GM23338 (cell line): ENCODE data around the gene USP35. TPM values are rescaled to one million over a fixed set of nuclear protein-coding genes. Genes with fewer than 3 reads are reported as not detected.

Experiments used
- ATAC-seq: fragments of 200-7000 bp; cut with Tn5 transposase; 3 replicates; pipeline ENCODE4 v1.9.1; 2020
- DNase-seq: peaks from one replicate; pipeline ENCODE4 v3.0.0-alpha.2; 2015; ENCODE audit warnings: low spot score
- H2AFZ ChIP-seq: fragments of 200-600 bp; sonication (generic); 2 replicates; pipeline ENCODE4 v1.8.0; 2016; ENCODE audit warnings: antibody characterized with exemption, mild to moderate bottlenecking, moderate library complexity
- H3F3A ChIP-seq: fragments of 200-600 bp; sonication (generic); replicated peaks from 2 replicates; pipeline ENCODE4 v1.8.0; 2017; ENCODE audit warnings: antibody characterized with exemption, mixed run types, low read depth
- H3K27ac ChIP-seq: fragments of 200-600 bp; sonication (generic); 2 replicates; pipeline ENCODE4 v1.6.1; 2016; ENCODE audit warnings: low read depth
- H3K27me3 ChIP-seq: fragments of 200-600 bp; sonication (generic); 2 replicates; pipeline ENCODE4 v1.8.0; 2016; ENCODE audit warnings: mild to moderate bottlenecking, mixed run types, moderate library complexity; ENCODE audit not compliant: insufficient read depth
- H3K36me3 ChIP-seq: fragments of 200-600 bp; sonication (generic); 2 replicates; pipeline ENCODE4 v1.8.0; 2016; ENCODE audit warnings: mild to moderate bottlenecking; ENCODE audit not compliant: insufficient read depth
- H3K4me1 ChIP-seq: fragments of 200-600 bp; sonication (generic); 2 replicates; pipeline ENCODE4 v1.8.0; 2016; ENCODE audit warnings: mild to moderate bottlenecking, moderate library complexity; ENCODE audit not compliant: insufficient read depth
- H3K4me2 ChIP-seq: fragments of 200-600 bp; sonication (generic); 2 replicates; pipeline ENCODE4 v1.7.1; 2017; ENCODE audit warnings: mixed run types
- H3K4me3 ChIP-seq: fragments of 200-600 bp; sonication (generic); 2 replicates; pipeline ENCODE4 v1.6.1; 2016; ENCODE audit warnings: mixed run types
- H3K79me2 ChIP-seq: fragments of 200-600 bp; sonication (generic); replicated peaks from 2 replicates; pipeline ENCODE4 v1.8.0; 2017; ENCODE audit warnings: mild to moderate bottlenecking; ENCODE audit not compliant: insufficient read depth
- H3K9me2 ChIP-seq: fragments of 200-600 bp; sonication (generic); 2 replicates; pipeline ENCODE4 v1.8.0; 2017; ENCODE audit not compliant: insufficient read depth
- H4K20me1 ChIP-seq: fragments of 200-600 bp; sonication (generic); replicated peaks from 2 replicates; pipeline ENCODE4 v1.8.0; 2017; ENCODE audit warnings: mild to moderate bottlenecking; ENCODE audit not compliant: insufficient read depth
- H3K27ac Mint-ChIP-seq: 2 replicates; pipeline ENCODE4 v1.8.0; 2020; ENCODE audit warnings: inconsistent platforms, mild to moderate bottlenecking, moderate library complexity, mixed read lengths
- H3K27me3 Mint-ChIP-seq: 3 replicates; pipeline ENCODE4 v1.8.0; 2022; ENCODE audit warnings: low read depth, mild to moderate bottlenecking, moderate library complexity, mixed read lengths, inconsistent platforms; ENCODE audit not compliant: insufficient read depth, poor library complexity
- H3K36me3 Mint-ChIP-seq: 3 replicates; pipeline ENCODE4 v1.8.0; 2021; ENCODE audit warnings: low read depth, mild to moderate bottlenecking, inconsistent platforms, moderate library complexity, mixed read lengths
- H3K4me1 Mint-ChIP-seq: 3 replicates; pipeline ENCODE4 v1.8.0; 2020; ENCODE audit warnings: mild to moderate bottlenecking, inconsistent platforms, mixed read lengths
- H3K4me3 Mint-ChIP-seq: 3 replicates; pipeline ENCODE4 v1.8.0; 2021; ENCODE audit warnings: moderate library complexity, mild to moderate bottlenecking, inconsistent platforms, mixed read lengths
- H3K9me3 Mint-ChIP-seq: 3 replicates; pipeline ENCODE4 v1.8.0; 2020; ENCODE audit warnings: moderate library complexity, mild to moderate bottlenecking, inconsistent platforms, mixed read lengths
- CREB1 ChIP-seq: fragments of 250-450 bp; sonication (Bioruptor Pico); IDR thresholded peaks from 2 replicates; pipeline ENCODE4 v1.5.0; 2020; ENCODE audit warnings: low read depth, mild to moderate bottlenecking, moderate library complexity
- EZH2 ChIP-seq: fragments of 200-600 bp; sonication (generic); IDR thresholded peaks from one replicate; pipeline ENCODE4 v1.8.0; 2017; ENCODE audit warnings: antibody characterized with exemption, mild to moderate bottlenecking, low read depth; ENCODE audit not compliant: unreplicated experiment
- EZH2phosphoT487 ChIP-seq: fragments of 200-600 bp; sonication (generic); IDR thresholded peaks from one replicate; pipeline ENCODE4 v1.8.1; 2018; ENCODE audit warnings: antibody characterized with exemption; ENCODE audit not compliant: unreplicated experiment
- JUNB ChIP-seq: IDR thresholded peaks from one replicate; pipeline ENCODE4 v1.6.1; 2016; ENCODE audit warnings: antibody characterized with exemption; ENCODE audit not compliant: unreplicated experiment
- ZNF331 ChIP-seq: fragments of 250-450 bp; sonication (Bioruptor Pico); IDR thresholded peaks from 2 replicates; pipeline ENCODE4 v1.5.0; 2020; ENCODE audit warnings: low read depth, mild to moderate bottlenecking, moderate library complexity
- polyA plus RNA-seq: library from polyadenylated mRNA; unstranded; fragments of >200 nt; fragmentation: Nextera tagmentation; extraction: Ambion mirVana; gene quantifications from 2 replicates; pipeline ENCODE4 v1.2.1, GENCODE V29; 2016
- total RNA-seq: library from RNA; depleted of rRNA; stranded (reverse); fragments of >200 nt; shearing (Covaris generic); gene quantifications from 2 replicates; pipeline ENCODE4 v1.2.3, GENCODE V29; 2014
- TF ChIP-seq, protein P1 (sequence below): IDR thresholded peaks from 2 replicates; pipeline ENCODE4 v1.6.1; 2016; ENCODE audit warnings: antibody characterized with exemption
- TF ChIP-seq, protein P2 (sequence below): fragments of 250-450 bp; sonication (Bioruptor Pico); IDR thresholded peaks from 2 replicates; pipeline ENCODE4 v1.5.0; 2020; ENCODE audit warnings: mild to moderate bottlenecking, moderate library complexity
- TF ChIP-seq, protein P3 (sequence below), 2 experiments: fragments of 200-600 bp in 1 of 2; sonication (generic) in 1 of 2; conservative IDR thresholded peaks; 2 replicates each; pipeline versions ENCODE4 v1.5.1 to v1.6.1; 2016 to 2017; ENCODE audit warnings: antibody characterized with exemption in 2 of 2, low read depth in 2 of 2, mild to moderate bottlenecking in 2 of 2, moderate library complexity in 1 of 2

USP35 gene
- total and polyA plus RNA-seq, 2 experiments from 2014 or later = 2.5 to 10.7 TPM

DNA sequence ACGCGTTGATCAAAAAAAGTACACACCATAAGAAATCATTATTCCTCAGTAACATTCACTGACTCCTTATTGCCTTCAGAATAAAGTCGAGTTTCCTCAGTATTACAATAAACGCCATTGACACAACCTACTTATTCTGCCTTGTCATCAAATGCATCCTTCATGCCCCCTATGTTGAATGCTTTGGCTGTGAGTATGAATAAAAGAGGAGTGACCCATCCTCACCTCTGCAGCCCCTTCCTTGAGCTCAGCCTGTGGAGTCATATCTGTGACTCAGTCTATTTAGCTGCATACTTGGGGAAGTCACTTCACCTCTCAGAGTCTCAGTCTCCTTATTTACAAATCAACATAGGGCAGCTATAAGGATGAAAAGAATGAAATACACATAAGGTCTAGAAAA is 65.1 kb downstream of the USP35 start:
- TF ChIP-seq, protein P1, sequence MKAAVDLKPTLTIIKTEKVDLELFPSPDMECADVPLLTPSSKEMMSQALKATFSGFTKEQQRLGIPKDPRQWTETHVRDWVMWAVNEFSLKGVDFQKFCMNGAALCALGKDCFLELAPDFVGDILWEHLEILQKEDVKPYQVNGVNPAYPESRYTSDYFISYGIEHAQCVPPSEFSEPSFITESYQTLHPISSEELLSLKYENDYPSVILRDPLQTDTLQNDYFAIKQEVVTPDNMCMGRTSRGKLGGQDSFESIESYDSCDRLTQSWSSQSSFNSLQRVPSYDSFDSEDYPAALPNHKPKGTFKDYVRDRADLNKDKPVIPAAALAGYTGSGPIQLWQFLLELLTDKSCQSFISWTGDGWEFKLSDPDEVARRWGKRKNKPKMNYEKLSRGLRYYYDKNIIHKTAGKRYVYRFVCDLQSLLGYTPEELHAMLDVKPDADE = no peak
- TF ChIP-seq EZH2 = no peak
- TF ChIP-seq EZH2phosphoT487 = no peak
- TF ChIP-seq CREB1 (CRISPR knock-in tag) = no peak
- TF ChIP-seq ZNF331 (CRISPR knock-in tag) = no peak
- TF ChIP-seq JUNB = no peak
- Histone ChIP-seq H3K4me3 (no peak overlapping the region), H3K27ac (no peak overlapping the region), H3K4me1 (peaks cover 4% of the 10 kb centered on the region; the same call in 1 of the 2 replicates), H2AFZ (no peak overlapping the region), H4K20me1 (no peaks in the 10 kb centered on the region), H3F3A (no peaks in the 10 kb centered on the region), H3K79me2 (no peaks in the 10 kb centered on the region), H3K36me3 (no peaks in the 10 kb centered on the region), H3K4me2 (no peak overlapping the region), H3K9me2 (no peaks in the 10 kb centered on the region), H3K27me3 (no peaks in the 10 kb centered on the region)
- Mint-ChIP-seq H3K4me3 (no peak overlapping the region), H3K27me3 (no peaks in the 10 kb centered on the region), H3K27ac (no peak overlapping the region), H3K9me3 (no peaks in the 10 kb centered on the region), H3K36me3 (no peaks in the 10 kb centered on the region), H3K4me1 (no peaks in the 10 kb centered on the region)
- DNase-seq (no peak), ATAC-seq (no peak)

DNA sequence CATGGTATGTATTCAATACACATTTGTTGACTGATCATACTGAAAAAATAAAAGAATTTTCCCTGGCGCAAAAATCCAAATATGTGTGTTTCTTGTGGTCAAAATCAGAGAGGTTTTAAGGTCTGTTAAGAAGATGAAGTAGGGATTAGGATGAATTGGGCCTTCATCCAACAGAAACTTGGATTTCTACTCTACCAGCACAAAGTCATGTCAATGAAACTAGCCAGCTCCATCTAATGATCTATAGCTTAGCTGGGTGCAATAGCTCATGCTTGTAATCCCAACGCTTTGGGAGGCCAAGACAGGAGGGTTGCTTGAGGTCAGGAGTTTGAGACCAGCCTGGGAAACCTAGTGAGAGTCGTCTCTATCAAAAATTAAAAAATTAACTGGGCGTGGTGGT is 65.5 kb downstream of the USP35 start:
- Histone ChIP-seq H3K9me2 (no peaks in the 10 kb centered on the region), H4K20me1 (no peaks in the 10 kb centered on the region), H3K4me3 (no peak overlapping the region), H3K4me2 (no peak overlapping the region), H3K4me1 (peaks cover 4% of the 10 kb centered on the region; the same call in 1 of the 2 replicates), H3K27me3 (no peaks in the 10 kb centered on the region), H2AFZ (no peak overlapping the region), H3K36me3 (no peaks in the 10 kb centered on the region), H3F3A (no peaks in the 10 kb centered on the region), H3K27ac (no peak overlapping the region), H3K79me2 (no peaks in the 10 kb centered on the region)
- no peak for DNase-seq
- H3K27me3 Mint-ChIP-seq = no peaks in the 10 kb centered on the region
- no peak for ATAC-seq
- H3K36me3 Mint-ChIP-seq = no peaks in the 10 kb centered on the region
- no peak overlapping the region for H3K27ac Mint-ChIP-seq
- no peaks in the 10 kb centered on the region for H3K4me1 Mint-ChIP-seq
- no peak overlapping the region for H3K4me3 Mint-ChIP-seq
- H3K9me3 Mint-ChIP-seq = no peaks in the 10 kb centered on the region
- TF ChIP-seq, protein P1 = no peak
- TF ChIP-seq, protein P2, sequence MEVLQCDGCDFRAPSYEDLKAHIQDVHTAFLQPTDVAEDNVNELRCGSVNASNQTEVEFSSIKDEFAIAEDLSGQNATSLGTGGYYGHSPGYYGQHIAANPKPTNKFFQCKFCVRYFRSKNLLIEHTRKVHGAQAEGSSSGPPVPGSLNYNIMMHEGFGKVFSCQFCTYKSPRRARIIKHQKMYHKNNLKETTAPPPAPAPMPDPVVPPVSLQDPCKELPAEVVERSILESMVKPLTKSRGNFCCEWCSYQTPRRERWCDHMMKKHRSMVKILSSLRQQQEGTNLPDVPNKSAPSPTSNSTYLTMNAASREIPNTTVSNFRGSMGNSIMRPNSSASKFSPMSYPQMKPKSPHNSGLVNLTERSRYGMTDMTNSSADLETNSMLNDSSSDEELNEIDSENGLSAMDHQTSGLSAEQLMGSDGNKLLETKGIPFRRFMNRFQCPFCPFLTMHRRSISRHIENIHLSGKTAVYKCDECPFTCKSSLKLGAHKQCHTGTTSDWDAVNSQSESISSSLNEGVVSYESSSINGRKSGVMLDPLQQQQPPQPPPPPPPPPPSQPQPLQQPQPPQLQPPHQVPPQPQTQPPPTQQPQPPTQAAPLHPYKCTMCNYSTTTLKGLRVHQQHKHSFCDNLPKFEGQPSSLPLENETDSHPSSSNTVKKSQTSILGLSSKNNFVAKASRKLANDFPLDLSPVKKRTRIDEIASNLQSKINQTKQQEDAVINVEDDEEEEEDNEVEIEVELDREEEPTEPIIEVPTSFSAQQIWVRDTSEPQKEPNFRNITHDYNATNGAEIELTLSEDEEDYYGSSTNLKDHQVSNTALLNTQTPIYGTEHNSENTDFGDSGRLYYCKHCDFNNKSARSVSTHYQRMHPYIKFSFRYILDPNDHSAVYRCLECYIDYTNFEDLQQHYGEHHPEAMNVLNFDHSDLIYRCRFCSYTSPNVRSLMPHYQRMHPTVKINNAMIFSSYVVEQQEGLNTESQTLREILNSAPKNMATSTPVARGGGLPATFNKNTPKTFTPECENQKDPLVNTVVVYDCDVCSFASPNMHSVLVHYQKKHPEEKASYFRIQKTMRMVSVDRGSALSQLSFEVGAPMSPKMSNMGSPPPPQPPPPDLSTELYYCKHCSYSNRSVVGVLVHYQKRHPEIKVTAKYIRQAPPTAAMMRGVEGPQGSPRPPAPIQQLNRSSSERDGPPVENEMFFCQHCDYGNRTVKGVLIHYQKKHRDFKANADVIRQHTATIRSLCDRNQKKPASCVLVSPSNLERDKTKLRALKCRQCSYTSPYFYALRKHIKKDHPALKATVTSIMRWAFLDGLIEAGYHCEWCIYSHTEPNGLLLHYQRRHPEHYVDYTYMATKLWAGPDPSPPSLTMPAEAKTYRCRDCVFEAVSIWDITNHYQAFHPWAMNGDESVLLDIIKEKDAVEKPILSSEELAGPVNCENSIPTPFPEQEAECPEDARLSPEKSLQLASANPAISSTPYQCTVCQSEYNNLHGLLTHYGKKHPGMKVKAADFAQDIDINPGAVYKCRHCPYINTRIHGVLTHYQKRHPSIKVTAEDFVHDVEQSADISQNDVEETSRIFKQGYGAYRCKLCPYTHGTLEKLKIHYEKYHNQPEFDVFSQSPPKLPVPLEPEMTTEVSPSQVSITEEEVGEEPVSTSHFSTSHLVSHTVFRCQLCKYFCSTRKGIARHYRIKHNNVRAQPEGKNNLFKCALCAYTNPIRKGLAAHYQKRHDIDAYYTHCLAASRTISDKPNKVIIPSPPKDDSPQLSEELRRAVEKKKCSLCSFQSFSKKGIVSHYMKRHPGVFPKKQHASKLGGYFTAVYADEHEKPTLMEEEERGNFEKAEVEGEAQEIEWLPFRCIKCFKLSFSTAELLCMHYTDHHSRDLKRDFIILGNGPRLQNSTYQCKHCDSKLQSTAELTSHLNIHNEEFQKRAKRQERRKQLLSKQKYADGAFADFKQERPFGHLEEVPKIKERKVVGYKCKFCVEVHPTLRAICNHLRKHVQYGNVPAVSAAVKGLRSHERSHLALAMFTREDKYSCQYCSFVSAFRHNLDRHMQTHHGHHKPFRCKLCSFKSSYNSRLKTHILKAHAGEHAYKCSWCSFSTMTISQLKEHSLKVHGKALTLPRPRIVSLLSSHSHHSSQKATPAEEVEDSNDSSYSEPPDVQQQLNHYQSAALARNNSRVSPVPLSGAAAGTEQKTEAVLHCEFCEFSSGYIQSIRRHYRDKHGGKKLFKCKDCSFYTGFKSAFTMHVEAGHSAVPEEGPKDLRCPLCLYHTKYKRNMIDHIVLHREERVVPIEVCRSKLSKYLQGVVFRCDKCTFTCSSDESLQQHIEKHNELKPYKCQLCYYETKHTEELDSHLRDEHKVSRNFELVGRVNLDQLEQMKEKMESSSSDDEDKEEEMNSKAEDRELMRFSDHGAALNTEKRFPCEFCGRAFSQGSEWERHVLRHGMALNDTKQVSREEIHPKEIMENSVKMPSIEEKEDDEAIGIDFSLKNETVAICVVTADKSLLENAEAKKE = no peak
- no peak for TF ChIP-seq EZH2
- TF ChIP-seq, protein P3, sequence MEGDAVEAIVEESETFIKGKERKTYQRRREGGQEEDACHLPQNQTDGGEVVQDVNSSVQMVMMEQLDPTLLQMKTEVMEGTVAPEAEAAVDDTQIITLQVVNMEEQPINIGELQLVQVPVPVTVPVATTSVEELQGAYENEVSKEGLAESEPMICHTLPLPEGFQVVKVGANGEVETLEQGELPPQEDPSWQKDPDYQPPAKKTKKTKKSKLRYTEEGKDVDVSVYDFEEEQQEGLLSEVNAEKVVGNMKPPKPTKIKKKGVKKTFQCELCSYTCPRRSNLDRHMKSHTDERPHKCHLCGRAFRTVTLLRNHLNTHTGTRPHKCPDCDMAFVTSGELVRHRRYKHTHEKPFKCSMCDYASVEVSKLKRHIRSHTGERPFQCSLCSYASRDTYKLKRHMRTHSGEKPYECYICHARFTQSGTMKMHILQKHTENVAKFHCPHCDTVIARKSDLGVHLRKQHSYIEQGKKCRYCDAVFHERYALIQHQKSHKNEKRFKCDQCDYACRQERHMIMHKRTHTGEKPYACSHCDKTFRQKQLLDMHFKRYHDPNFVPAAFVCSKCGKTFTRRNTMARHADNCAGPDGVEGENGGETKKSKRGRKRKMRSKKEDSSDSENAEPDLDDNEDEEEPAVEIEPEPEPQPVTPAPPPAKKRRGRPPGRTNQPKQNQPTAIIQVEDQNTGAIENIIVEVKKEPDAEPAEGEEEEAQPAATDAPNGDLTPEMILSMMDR (conservative IDR thresholded peaks at IDR 0.05; ENCODE audit: low read depth in 2 of 2) = no peak
